ENCODE data around the gene OPRM1.
"Not testable (repeated sequence)": the region's sequence is repeated elsewhere in the genome, so short reads cannot be mapped to it uniquely, and the experiment has no call there.

OPRM1 gene

GRCh38 chr6:154196333-154196885 is 157.4 kb downstream of the OPRM1 start:
- TF ChIP-seq CTCF (IDR thresholded peaks at IDR 0.05; ENCODE audit: insufficient read depth, low read depth, low read length, missing control alignments), result no peak
- DNase-seq (ENCODE audit: low read depth), result no peak

GRCh38 chr6:154197196-154197860 is 158.3 kb downstream of the OPRM1 start:
- no peak for TF ChIP-seq CTCF (IDR thresholded peaks at IDR 0.05; ENCODE audit: insufficient read depth, low read depth, low read length, missing control alignments)
- DNase-seq (ENCODE audit: low read depth), result no peak
- H3K4me3 ChIP-seq (ENCODE audit: low read depth, low read length), result no peak overlapping the region

More at GRCh38 chr6:154196333-154196885, 157.4 kb downstream of the OPRM1 start:
- H3K4me3 ChIP-seq (ENCODE audit: low read depth, low read length), result no peak overlapping the region

- DNase-seq (ENCODE audit: low read depth); H3K4me3 ChIP-seq (ENCODE audit: low read depth, low read length): not testable (repeated sequence)
These were observed 162.6 kb downstream of the OPRM1 start for GRCh38 chr6:154201688-154202087.

- H3K4me3 ChIP-seq (ENCODE audit: low read depth, low read length), result no peak overlapping the region
- DNase-seq (ENCODE audit: low read depth), result no peak
- TF ChIP-seq CTCF (IDR thresholded peaks at IDR 0.05; ENCODE audit: insufficient read depth, low read depth, low read length, missing control alignments), result no peak
These were observed 163.3 kb downstream of the OPRM1 start for GRCh38 chr6:154202339-154202738.

GRCh38 chr6:154202958-154203357 is 163.9 kb downstream of the OPRM1 start:
- TF ChIP-seq CTCF (IDR thresholded peaks at IDR 0.05; ENCODE audit: insufficient read depth, low read depth, low read length, missing control alignments), result no peak
- no peak overlapping the region for H3K4me3 ChIP-seq (ENCODE audit: low read depth, low read length)
- DNase-seq (ENCODE audit: low read depth), result no peak

- TF ChIP-seq CTCF (IDR thresholded peaks at IDR 0.05; ENCODE audit: insufficient read depth, low read depth, low read length, missing control alignments), result no peak
- no peak for DNase-seq (ENCODE audit: low read depth)
- H3K4me3 ChIP-seq (ENCODE audit: low read depth, low read length), result no peak overlapping the region
These were observed 167.1 kb downstream of the OPRM1 start for GRCh38 chr6:154206141-154206540.

GRCh38 chr6:154206996-154207395 is 168.0 kb downstream of the OPRM1 start:
- H3K4me3 ChIP-seq (ENCODE audit: low read depth, low read length), result no peak overlapping the region
- no peak for TF ChIP-seq CTCF (IDR thresholded peaks at IDR 0.05; ENCODE audit: insufficient read depth, low read depth, low read length, missing control alignments)
- DNase-seq (ENCODE audit: low read depth), result no peak
